Spleen (tissue), 7 donors: ENCODE measurements around the gene LMCD1.

Experiments
- POLR2A ChIP-seq, 3 donors: fragments of 450-650 bp; IDR thresholded peaks; one replicate each; pipeline ENCODE4 v1.5.1; 2017; ENCODE audit warnings: antibody characterized with exemption in 3 of 3, mild to moderate bottlenecking in 1 of 3
- POLR2AphosphoS5 ChIP-seq, 3 donors: sonication (generic); formaldehyde crosslinking; IDR thresholded peaks; one replicate each; pipeline ENCODE4 v1.5.1; 2017; ENCODE audit warnings: antibody characterized with exemption in 3 of 3
- TF ChIP-seq, protein P1 (sequence below), 11 experiments: fragments of 200-600 bp in 7 of 11; fragments of 450-650 bp in 4 of 11; sonication (generic) in 4 of 11; IDR thresholded peaks in 8 of 11; conservative IDR thresholded peaks in 3 of 11; 1 replicate in 7 of 11; 2 replicates in 4 of 11; pipeline versions ENCODE4 v1.4.0 to v1.8.0; 2016 to 2021; ENCODE audit warnings: antibody characterized with exemption in 11 of 11, inconsistent platforms in 4 of 11, mild to moderate bottlenecking in 1 of 11
- donor health status: DM: no; HTN: no; CAD: no; lungs with moderate emphysema.
- donor health status: DM: no; HTN: no; CAD: no.
- donor health status: DM: no; HTN: no; CAD: no.

DNA sequence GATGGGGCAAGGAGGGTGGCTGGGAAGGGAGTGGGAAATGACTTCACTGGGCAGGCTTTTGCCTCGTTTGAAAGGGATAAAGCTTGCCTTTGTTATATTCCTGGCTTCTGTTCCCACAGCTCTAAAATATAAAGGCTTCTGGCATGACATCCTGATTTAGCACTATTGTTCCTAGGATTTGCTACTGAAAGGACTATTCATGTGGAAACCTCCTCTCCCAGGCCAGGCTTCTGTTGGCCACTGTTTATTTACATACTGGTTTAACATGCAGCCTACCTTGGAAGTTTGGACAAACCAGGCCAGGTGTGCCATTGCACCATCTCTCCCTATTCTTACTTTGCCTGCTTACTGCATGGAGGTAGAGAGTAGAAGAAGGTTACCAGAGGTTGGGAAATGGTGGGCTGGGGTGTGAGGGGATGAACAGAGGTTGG is 2.4 kb upstream of the LMCD1 start:
- TF ChIP-seq, protein P1, sequence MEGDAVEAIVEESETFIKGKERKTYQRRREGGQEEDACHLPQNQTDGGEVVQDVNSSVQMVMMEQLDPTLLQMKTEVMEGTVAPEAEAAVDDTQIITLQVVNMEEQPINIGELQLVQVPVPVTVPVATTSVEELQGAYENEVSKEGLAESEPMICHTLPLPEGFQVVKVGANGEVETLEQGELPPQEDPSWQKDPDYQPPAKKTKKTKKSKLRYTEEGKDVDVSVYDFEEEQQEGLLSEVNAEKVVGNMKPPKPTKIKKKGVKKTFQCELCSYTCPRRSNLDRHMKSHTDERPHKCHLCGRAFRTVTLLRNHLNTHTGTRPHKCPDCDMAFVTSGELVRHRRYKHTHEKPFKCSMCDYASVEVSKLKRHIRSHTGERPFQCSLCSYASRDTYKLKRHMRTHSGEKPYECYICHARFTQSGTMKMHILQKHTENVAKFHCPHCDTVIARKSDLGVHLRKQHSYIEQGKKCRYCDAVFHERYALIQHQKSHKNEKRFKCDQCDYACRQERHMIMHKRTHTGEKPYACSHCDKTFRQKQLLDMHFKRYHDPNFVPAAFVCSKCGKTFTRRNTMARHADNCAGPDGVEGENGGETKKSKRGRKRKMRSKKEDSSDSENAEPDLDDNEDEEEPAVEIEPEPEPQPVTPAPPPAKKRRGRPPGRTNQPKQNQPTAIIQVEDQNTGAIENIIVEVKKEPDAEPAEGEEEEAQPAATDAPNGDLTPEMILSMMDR (IDR thresholded peaks at IDR 0.05 in 8 of 11, conservative IDR thresholded peaks at IDR 0.05 in 3 of 11) = no peak
- TF ChIP-seq POLR2AphosphoS5 (IDR thresholded peaks at IDR 0.05) = no peak
- no peak for TF ChIP-seq POLR2A (IDR thresholded peaks at IDR 0.05)
